K562 (cell line): ENCODE results near the gene ELOVL5. TPM values are rescaled to one million over a fixed set of nuclear protein-coding genes. Genes with fewer than 3 reads are reported as not detected.

Experiments used
- CHD2 ChIP-seq: IDR thresholded peaks from 2 replicates; pipeline ENCODE4 v1.6.1; 2011; ENCODE audit warnings: low read depth, low read length
- POLR2AphosphoS2 ChIP-seq: IDR thresholded peaks from 2 replicates; pipeline ENCODE4 v1.6.1; 2012; ENCODE audit warnings: low read length, improper control_type of control experiment
- THRAP3 ChIP-seq: fragments of 450-650 bp; IDR thresholded peaks from 2 replicates; pipeline ENCODE4 v1.6.1; 2016; ENCODE audit warnings: mild to moderate bottlenecking, inconsistent platforms, borderline replicate concordance
- ZNF140 ChIP-seq: fragments of 250-450 bp; sonication (Bioruptor Pico); IDR thresholded peaks from 2 replicates; pipeline ENCODE4 v1.8.0; 2021; ENCODE audit warnings: moderate library complexity, mild to moderate bottlenecking, inconsistent platforms
- ZNF174 ChIP-seq: fragments of 250-450 bp; sonication (Bioruptor Pico); IDR thresholded peaks from 2 replicates; pipeline ENCODE4 v1.4.0; 2020; ENCODE audit warnings: mild to moderate bottlenecking
- ZNF239 ChIP-seq: fragments of 250-450 bp; sonication (Bioruptor Pico); IDR thresholded peaks from 2 replicates; pipeline ENCODE4 v1.4.0; 2020; ENCODE audit warnings: mild to moderate bottlenecking
- ZNF76 ChIP-seq: fragments of 250-450 bp; sonication (Bioruptor Pico); IDR thresholded peaks from 2 replicates; pipeline ENCODE4 v1.4.0; 2020; ENCODE audit warnings: mild to moderate bottlenecking, moderate library complexity, borderline replicate concordance
- ZNF77 ChIP-seq: fragments of 250-450 bp; sonication (Bioruptor Pico); IDR thresholded peaks from 2 replicates; pipeline ENCODE4 v1.5.0; 2020
- ZNF780A ChIP-seq: fragments of 250-450 bp; sonication (Bioruptor Pico); IDR thresholded peaks from 2 replicates; pipeline ENCODE4 v1.5.0; 2021; ENCODE audit warnings: mild to moderate bottlenecking
- polyA plus RNA-seq, 8 experiments: library from polyadenylated mRNA; depleted of rRNA in 4 of 8; stranded (reverse) in 5 of 8; unstranded in 3 of 8; fragments of >200 nt; fragmentation: Nextera tagmentation in 2 of 8; fragmentation: Illumina TruSeq in 1 of 8; extraction: Ambion mirVana in 2 of 8; extraction: Trizol in 1 of 8; gene quantifications; 2 replicates each; pipeline versions ENCODE4 v1.2.1 to v1.2.3, GENCODE V29; 2011 to 2014; ENCODE audit warnings: inconsistent platforms in 1 of 8, missing spikeins in 1 of 8
- total RNA-seq, 7 experiments: library from RNA; depleted of rRNA in 6 of 7; stranded (reverse); fragments of >200 nt in 6 of 7; fragmentation: Illumina TruSeq in 2 of 7; extraction: Trizol in 2 of 7; gene quantifications; 2 replicates each; pipeline versions ENCODE4 v1.2.1 to v1.2.3, GENCODE V29; 2011 to 2021; ENCODE audit warnings: low replicate concordance in 1 of 7
- TF ChIP-seq, protein P1 (sequence below): IDR thresholded peaks from 3 replicates; pipeline ENCODE4 v1.6.1; 2011; ENCODE audit warnings: borderline replicate concordance, mild to moderate bottlenecking, moderate library complexity; ENCODE audit not compliant: insufficient read length; ENCODE audit errors: extremely low read depth
- TF ChIP-seq, protein P2 (sequence below): sonication (generic); formaldehyde crosslinking; IDR thresholded peaks from 2 replicates; pipeline ENCODE4 v1.8.1; 2023; ENCODE audit warnings: mild to moderate bottlenecking, missing genetic modification reagents
- TF ChIP-seq, protein P3 (sequence below), 2 experiments: fragments of 450-650 bp in 1 of 2; sonication (generic) in 1 of 2; formaldehyde crosslinking in 1 of 2; IDR thresholded peaks; 2 replicates each; pipeline versions ENCODE4 v1.7.1 to v1.9.0; 2016 to 2022; ENCODE audit warnings: inconsistent platforms in 1 of 2, mild to moderate bottlenecking in 1 of 2, missing genetic modification reagents in 1 of 2
- TF ChIP-seq, protein P4 (sequence below): sonication (generic); formaldehyde crosslinking; IDR thresholded peaks from 2 replicates; pipeline ENCODE4 v1.8.1; 2023; ENCODE audit warnings: mild to moderate bottlenecking, missing genetic modification reagents

The ELOVL5 gene
- total and polyA plus RNA-seq, 9 of the 15 experiments (the other 6 are each of a cell fraction or from before 2014, with no cell fraction given): 70.6 to 245 (median 132) TPM

DNA sequence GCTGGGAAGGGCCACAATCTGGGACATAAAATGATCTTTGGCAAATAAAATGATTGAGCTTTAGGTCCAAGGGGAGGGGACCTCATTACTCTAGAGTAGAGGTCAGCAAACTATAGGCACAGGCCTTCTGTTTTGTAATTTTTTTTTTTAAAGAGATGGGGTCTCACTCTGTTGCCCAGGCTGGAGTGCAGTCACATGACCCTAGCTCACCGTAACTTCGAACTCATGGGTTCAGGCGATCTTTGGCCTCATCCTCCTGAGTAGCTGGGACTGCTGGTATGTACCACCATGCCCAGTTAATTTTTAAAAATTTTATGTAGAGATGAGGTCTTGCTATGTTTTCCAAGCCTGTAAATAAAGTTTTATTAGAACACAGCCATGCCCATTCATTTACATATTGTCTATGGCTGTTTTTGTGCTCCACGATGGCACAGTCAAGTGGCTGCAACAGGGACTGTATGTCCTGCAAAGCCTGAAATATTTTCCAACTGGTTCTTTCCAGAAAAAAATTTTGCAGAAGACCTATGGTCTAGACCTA, 82.1 kb downstream of the ELOVL5 start (continued):
- TF ChIP-seq, protein P1, sequence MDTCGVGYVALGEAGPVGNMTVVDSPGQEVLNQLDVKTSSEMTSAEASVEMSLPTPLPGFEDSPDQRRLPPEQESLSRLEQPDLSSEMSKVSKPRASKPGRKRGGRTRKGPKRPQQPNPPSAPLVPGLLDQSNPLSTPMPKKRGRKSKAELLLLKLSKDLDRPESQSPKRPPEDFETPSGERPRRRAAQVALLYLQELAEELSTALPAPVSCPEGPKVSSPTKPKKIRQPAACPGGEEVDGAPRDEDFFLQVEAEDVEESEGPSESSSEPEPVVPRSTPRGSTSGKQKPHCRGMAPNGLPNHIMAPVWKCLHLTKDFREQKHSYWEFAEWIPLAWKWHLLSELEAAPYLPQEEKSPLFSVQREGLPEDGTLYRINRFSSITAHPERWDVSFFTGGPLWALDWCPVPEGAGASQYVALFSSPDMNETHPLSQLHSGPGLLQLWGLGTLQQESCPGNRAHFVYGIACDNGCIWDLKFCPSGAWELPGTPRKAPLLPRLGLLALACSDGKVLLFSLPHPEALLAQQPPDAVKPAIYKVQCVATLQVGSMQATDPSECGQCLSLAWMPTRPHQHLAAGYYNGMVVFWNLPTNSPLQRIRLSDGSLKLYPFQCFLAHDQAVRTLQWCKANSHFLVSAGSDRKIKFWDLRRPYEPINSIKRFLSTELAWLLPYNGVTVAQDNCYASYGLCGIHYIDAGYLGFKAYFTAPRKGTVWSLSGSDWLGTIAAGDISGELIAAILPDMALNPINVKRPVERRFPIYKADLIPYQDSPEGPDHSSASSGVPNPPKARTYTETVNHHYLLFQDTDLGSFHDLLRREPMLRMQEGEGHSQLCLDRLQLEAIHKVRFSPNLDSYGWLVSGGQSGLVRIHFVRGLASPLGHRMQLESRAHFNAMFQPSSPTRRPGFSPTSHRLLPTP: no peak
- no peak for TF ChIP-seq ZNF77 (CRISPR knock-in tag)
- no peak for TF ChIP-seq ZNF780A
- TF ChIP-seq, protein P2, sequence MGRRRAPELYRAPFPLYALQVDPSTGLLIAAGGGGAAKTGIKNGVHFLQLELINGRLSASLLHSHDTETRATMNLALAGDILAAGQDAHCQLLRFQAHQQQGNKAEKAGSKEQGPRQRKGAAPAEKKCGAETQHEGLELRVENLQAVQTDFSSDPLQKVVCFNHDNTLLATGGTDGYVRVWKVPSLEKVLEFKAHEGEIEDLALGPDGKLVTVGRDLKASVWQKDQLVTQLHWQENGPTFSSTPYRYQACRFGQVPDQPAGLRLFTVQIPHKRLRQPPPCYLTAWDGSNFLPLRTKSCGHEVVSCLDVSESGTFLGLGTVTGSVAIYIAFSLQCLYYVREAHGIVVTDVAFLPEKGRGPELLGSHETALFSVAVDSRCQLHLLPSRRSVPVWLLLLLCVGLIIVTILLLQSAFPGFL (CRISPR knock-in tag): no peak
- TF ChIP-seq POLR2AphosphoS2: no peak
- no peak for TF ChIP-seq ZNF239 (CRISPR knock-in tag)
- TF ChIP-seq, protein P3, sequence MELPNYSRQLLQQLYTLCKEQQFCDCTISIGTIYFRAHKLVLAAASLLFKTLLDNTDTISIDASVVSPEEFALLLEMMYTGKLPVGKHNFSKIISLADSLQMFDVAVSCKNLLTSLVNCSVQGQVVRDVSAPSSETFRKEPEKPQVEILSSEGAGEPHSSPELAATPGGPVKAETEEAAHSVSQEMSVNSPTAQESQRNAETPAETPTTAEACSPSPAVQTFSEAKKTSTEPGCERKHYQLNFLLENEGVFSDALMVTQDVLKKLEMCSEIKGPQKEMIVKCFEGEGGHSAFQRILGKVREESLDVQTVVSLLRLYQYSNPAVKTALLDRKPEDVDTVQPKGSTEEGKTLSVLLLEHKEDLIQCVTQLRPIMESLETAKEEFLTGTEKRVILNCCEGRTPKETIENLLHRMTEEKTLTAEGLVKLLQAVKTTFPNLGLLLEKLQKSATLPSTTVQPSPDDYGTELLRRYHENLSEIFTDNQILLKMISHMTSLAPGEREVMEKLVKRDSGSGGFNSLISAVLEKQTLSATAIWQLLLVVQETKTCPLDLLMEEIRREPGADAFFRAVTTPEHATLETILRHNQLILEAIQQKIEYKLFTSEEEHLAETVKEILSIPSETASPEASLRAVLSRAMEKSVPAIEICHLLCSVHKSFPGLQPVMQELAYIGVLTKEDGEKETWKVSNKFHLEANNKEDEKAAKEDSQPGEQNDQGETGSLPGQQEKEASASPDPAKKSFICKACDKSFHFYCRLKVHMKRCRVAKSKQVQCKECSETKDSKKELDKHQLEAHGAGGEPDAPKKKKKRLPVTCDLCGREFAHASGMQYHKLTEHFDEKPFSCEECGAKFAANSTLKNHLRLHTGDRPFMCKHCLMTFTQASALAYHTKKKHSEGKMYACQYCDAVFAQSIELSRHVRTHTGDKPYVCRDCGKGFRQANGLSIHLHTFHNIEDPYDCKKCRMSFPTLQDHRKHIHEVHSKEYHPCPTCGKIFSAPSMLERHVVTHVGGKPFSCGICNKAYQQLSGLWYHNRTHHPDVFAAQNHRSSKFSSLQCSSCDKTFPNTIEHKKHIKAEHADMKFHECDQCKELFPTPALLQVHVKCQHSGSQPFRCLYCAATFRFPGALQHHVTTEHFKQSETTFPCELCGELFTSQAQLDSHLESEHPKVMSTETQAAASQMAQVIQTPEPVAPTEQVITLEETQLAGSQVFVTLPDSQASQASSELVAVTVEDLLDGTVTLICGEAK (IDR thresholded peaks at IDR 0.05): peak; percentile 89
- TF ChIP-seq, protein P3 (CRISPR knock-in tag; IDR thresholded peaks at IDR 0.05): peak; percentile 82
- no peak for TF ChIP-seq THRAP3
- no peak for TF ChIP-seq ZNF140 (CRISPR knock-in tag)
- no peak for TF ChIP-seq ZNF76
- no peak for TF ChIP-seq ZNF174 (CRISPR knock-in tag)
- TF ChIP-seq, protein P4, sequence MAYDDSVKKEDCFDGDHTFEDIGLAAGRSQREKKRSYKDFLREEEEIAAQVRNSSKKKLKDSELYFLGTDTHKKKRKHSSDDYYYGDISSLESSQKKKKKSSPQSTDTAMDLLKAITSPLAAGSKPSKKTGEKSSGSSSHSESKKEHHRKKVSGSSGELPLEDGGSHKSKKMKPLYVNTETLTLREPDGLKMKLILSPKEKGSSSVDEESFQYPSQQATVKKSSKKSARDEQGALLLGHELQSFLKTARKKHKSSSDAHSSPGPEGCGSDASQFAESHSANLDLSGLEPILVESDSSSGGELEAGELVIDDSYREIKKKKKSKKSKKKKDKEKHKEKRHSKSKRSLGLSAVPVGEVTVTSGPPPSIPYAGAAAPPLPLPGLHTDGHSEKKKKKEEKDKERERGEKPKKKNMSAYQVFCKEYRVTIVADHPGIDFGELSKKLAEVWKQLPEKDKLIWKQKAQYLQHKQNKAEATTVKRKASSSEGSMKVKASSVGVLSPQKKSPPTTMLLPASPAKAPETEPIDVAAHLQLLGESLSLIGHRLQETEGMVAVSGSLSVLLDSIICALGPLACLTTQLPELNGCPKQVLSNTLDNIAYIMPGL (CRISPR knock-in tag): no peak
- no peak for TF ChIP-seq CHD2
